CD4-positive, CD25-positive, alpha-beta regulatory T cell (primary cell): ENCODE measurements around the gene OPRL1. TPM values are rescaled to one million over a fixed set of nuclear protein-coding genes. Genes with fewer than 3 reads are reported as not detected.

Experiments used
- ATAC-seq, 2 donors: fragments of 150-1000 bp; cut with Tn5 transposase; one replicate each; pipeline ENCODE4 v1.10.0; 2021; ENCODE audit warnings: low read depth in 2 of 2, moderate number of reproducible peaks in 2 of 2, moderate library complexity in 1 of 2
- DNase-seq, 3 donors: peaks; one replicate each; pipeline versions ENCODE4 v3.0.0 to v3.0.0-alpha.2; 2012 to 2022; ENCODE audit warnings: mixed read lengths in 1 of 3
- H3K27ac ChIP-seq: one replicate; pipeline ENCODE4 v1.7.0; 2013; ENCODE audit warnings: mild to moderate bottlenecking, low read length; ENCODE audit not compliant: insufficient read depth, poor library complexity, severe bottlenecking
- H3K27me3 ChIP-seq: one replicate; pipeline ENCODE4 v1.7.0; 2013; ENCODE audit warnings: low read length; ENCODE audit not compliant: control insufficient read depth, insufficient read depth
- H3K36me3 ChIP-seq: one replicate; pipeline ENCODE4 v1.7.0; 2013; ENCODE audit warnings: mild to moderate bottlenecking, low read length, moderate library complexity; ENCODE audit not compliant: control insufficient read depth, insufficient read depth
- H3K4me1 ChIP-seq: 2 replicates; pipeline ENCODE4 v1.7.0; 2013; ENCODE audit warnings: mild to moderate bottlenecking, low read length; ENCODE audit not compliant: insufficient read depth, control insufficient read depth, poor library complexity, severe bottlenecking
- H3K4me3 ChIP-seq: one replicate; pipeline ENCODE4 v1.7.0; 2013; ENCODE audit warnings: low read depth, mild to moderate bottlenecking, low read length, moderate library complexity
- H3K9me3 ChIP-seq, 2 experiments: 1 replicate in 1 of 2; 2 replicates in 1 of 2; pipeline ENCODE4 v1.7.0; 2013; ENCODE audit warnings: low read length in 2 of 2, mild to moderate bottlenecking in 1 of 2, moderate library complexity in 1 of 2; ENCODE audit not compliant: control insufficient read depth in 2 of 2
- H3K27ac Mint-ChIP-seq, 3 donors: one replicate each; pipeline ENCODE4 v1.8.0; 2020 to 2022; ENCODE audit warnings: mild to moderate bottlenecking in 3 of 3, mixed read lengths in 3 of 3, moderate library complexity in 2 of 3
- H3K27me3 Mint-ChIP-seq: one replicate; pipeline ENCODE4 v1.8.0; 2022; ENCODE audit warnings: mild to moderate bottlenecking, mixed read lengths
- H3K36me3 Mint-ChIP-seq: one replicate; pipeline ENCODE4 v1.8.0; 2020; ENCODE audit warnings: mixed read lengths
- H3K4me1 Mint-ChIP-seq, 4 donors: one replicate each; pipeline ENCODE4 v1.8.0; 2020 to 2022; ENCODE audit warnings: mixed read lengths in 4 of 4, mild to moderate bottlenecking in 1 of 4
- H3K4me3 Mint-ChIP-seq, 4 donors: one replicate each; pipeline ENCODE4 v1.8.0; 2020 to 2022; ENCODE audit warnings: mild to moderate bottlenecking in 4 of 4, mixed read lengths in 4 of 4, moderate library complexity in 3 of 4
- H3K9me3 Mint-ChIP-seq, 7 donors: one replicate each; pipeline ENCODE4 v1.8.0; 2020 to 2022; ENCODE audit warnings: mixed read lengths in 7 of 7, mild to moderate bottlenecking in 3 of 7, moderate library complexity in 2 of 7
- polyA plus RNA-seq, 4 donors: library from polyadenylated mRNA; unstranded; fragments of 300-500 nt; fragmentation: Illumina TruSeq; gene quantifications; one replicate each; pipeline ENCODE4 v1.2.3, GENCODE V29; 2021
- total RNA-seq: library from RNA; stranded (reverse); gene quantifications from one replicate; pipeline ENCODE4 v1.2.3, GENCODE V29; 2022

Gene OPRL1
- total and polyA plus RNA-seq, 5 donors from 2014 or later: 0.58 to 1.3 (median 0.60) TPM

- no peak overlapping the region for H3K27ac Mint-ChIP-seq
- peak overlapping the region in 3 of 4 donors; percentile 56 to 75 (median 63) for H3K4me3 Mint-ChIP-seq
Measured at GRCh38 chr20:64102647-64103354, 22.9 kb downstream of the OPRL1 start.

GRCh38 chr20:64103871-64104666, 24.2 kb downstream of the OPRL1 start:
- Mint-ChIP-seq H3K27me3 (peaks cover 26% of the 10 kb centered on the region), H3K4me1 (peaks cover 0 to 23% (median 0%) of the 10 kb centered on the region in 4 donors), H3K36me3 (no peaks in the 10 kb centered on the region), H3K9me3 (no peaks in the 10 kb centered on the region), H3K4me3 (no peak overlapping the region), H3K27ac (no peak overlapping the region)
- Histone ChIP-seq H3K36me3 (no peaks in the 10 kb centered on the region), H3K27me3 (peaks cover 6% of the 10 kb centered on the region), H3K9me3 (no peaks in the 10 kb centered on the region), H3K4me1 (peaks cover 10% of the 10 kb centered on the region), H3K4me3 (no peak overlapping the region), H3K27ac (no peak overlapping the region)
- DNase-seq (no peak), ATAC-seq (no peak)

More at GRCh38 chr20:64102647-64103354, 22.9 kb downstream of the OPRL1 start:
- H3K9me3 ChIP-seq: no peaks in the 10 kb centered on the region
- H3K4me1 Mint-ChIP-seq: peaks cover 0 to 22% (median 0%) of the 10 kb centered on the region in 4 donors
- DNase-seq: no peak
- H3K27me3 Mint-ChIP-seq: peaks cover 22% of the 10 kb centered on the region
- peaks cover 6% of the 10 kb centered on the region for H3K27me3 ChIP-seq
- no peaks in the 10 kb centered on the region for H3K9me3 Mint-ChIP-seq
- H3K36me3 Mint-ChIP-seq: no peaks in the 10 kb centered on the region
- ATAC-seq: no peak
- H3K4me1 ChIP-seq: peaks cover 10% of the 10 kb centered on the region
- H3K4me3 ChIP-seq: no peak overlapping the region
- no peaks in the 10 kb centered on the region for H3K36me3 ChIP-seq
- H3K27ac ChIP-seq: no peak overlapping the region

DNA sequence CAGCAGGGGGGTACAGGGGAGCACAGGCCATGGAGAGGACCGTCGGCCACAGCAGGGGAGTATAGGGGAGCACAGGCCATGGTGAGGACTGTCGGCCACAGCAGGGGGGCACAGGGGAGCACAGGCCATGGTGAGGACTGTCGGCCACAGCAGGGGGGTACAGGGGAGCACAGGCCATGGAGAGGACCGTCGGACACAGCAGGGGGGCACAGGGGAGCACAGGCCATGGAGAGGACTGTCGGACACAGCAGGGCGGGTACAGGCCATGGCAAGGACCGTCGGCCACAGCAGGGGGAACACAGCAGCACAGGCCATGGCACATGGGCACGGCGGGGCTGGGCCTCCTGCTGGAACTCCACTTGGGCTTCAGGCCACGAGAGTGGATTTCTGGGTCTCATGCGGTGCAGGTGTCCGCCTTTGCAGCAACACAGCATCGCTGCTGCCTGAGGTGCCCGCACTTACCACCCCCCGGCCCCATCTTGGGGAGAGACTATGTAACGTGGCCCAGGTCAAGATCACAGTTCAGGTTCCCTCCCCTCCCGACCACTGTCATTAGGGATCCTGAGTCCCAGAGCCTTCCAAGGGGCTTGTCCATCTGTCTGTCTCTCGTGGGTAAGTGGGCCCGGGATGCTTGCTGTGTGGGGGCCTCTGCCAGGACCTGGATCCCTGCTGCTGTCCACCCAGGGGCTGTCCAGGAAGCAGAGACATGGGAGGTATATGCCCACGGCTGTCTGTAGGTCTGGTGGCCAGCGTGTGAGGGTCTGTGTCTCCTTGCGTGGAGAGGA, 25.0 kb downstream of the OPRL1 start:
- peaks cover 10% of the 10 kb centered on the region for H3K4me1 ChIP-seq
- Mint-ChIP-seq H3K27me3 (peaks cover 26% of the 10 kb centered on the region), H3K27ac (no peak overlapping the region), H3K36me3 (no peaks in the 10 kb centered on the region), H3K4me3 (no peak overlapping the region), H3K9me3 (no peaks in the 10 kb centered on the region), H3K4me1 (peaks cover 0 to 23% (median 0%) of the 10 kb centered on the region in 4 donors)
- H3K36me3 ChIP-seq: no peaks in the 10 kb centered on the region
- H3K9me3 ChIP-seq: no peaks in the 10 kb centered on the region
- DNase-seq (no peak), ATAC-seq (no peak)
- no peak overlapping the region for H3K4me3 ChIP-seq
- H3K27me3 ChIP-seq: peaks cover 6% of the 10 kb centered on the region
- H3K27ac ChIP-seq: no peak overlapping the region

DNA sequence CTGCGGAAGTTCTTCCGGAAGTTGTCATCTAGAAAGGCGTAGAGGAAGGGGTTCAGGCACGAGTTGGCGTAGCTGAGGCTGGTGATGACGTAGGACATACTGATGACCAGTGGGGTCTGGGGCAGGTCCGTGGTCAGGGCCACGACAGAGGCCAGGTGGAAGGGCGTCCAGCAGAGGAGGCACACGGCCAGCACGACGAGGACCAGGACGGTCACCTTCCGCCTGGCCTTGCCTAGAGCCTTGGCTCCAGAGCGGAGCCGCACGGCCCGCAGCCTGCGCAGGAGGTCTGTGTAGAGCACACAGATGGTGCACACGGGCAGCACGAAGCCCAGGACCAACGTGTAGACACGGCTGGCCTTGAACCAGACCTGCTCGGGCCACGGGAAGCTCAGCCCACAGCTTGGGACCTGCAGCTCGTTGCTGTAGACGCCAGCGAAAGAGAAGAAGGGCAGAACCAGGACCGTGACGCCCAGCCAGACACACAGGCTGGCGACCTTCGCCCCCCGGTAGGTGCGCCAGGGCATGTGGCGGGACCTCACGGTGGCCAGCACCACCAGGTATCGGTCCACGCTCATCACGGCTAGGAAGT, 26.1 kb downstream of the OPRL1 start:
- Histone ChIP-seq H3K9me3 (no peaks in the 10 kb centered on the region), H3K4me1 (peaks cover 10% of the 10 kb centered on the region), H3K27me3 (peaks cover 4% of the 10 kb centered on the region), H3K27ac (no peak overlapping the region), H3K36me3 (no peaks in the 10 kb centered on the region), H3K4me3 (no peak overlapping the region)
- Mint-ChIP-seq H3K9me3 (no peaks in the 10 kb centered on the region), H3K36me3 (no peaks in the 10 kb centered on the region), H3K4me3 (no peak overlapping the region), H3K27ac (no peak overlapping the region), H3K27me3 (peaks cover 26% of the 10 kb centered on the region), H3K4me1 (peaks cover 0 to 20% (median 0%) of the 10 kb centered on the region in 4 donors)
- DNase-seq (no peak), ATAC-seq (no peak)

DNA sequence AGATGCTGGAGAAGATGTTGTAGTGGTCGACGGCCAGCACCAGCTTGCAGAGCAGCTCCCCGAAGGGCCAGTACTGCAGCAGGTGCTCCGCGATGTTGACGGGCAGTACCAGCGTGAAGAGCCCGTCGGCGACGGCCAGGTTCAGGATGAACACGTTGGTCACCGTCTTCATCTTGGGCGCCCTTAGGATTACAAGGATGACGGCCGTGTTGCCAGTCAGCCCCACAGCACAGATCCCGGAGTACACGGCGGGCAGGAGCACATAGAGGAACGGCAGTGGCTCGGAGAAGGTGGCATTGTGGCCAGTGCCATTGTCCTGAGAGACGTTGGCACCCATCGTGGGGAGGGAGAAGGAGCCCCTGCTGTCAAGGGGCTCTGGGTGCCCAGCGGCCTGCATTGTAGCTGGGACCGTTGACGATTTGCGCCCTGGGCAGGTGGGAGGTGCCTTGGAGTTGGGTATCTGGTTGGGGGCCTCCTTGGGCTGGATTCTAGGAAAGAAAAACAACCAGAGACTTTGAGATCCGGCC, 26.6 kb downstream of the OPRL1 start:
- Histone ChIP-seq H3K27me3 (no peaks in the 10 kb centered on the region), H3K27ac (no peak overlapping the region), H3K9me3 (no peaks in the 10 kb centered on the region), H3K4me1 (peaks cover 10% of the 10 kb centered on the region), H3K4me3 (no peak overlapping the region), H3K36me3 (no peaks in the 10 kb centered on the region)
- Mint-ChIP-seq H3K4me3 (no peak overlapping the region), H3K36me3 (no peaks in the 10 kb centered on the region), H3K27me3 (peaks cover 22% of the 10 kb centered on the region), H3K9me3 (no peaks in the 10 kb centered on the region), H3K27ac (no peak overlapping the region), H3K4me1 (peaks cover 0 to 15% (median 0%) of the 10 kb centered on the region in 4 donors)
- DNase-seq: no peak
- ATAC-seq: no peak

DNA sequence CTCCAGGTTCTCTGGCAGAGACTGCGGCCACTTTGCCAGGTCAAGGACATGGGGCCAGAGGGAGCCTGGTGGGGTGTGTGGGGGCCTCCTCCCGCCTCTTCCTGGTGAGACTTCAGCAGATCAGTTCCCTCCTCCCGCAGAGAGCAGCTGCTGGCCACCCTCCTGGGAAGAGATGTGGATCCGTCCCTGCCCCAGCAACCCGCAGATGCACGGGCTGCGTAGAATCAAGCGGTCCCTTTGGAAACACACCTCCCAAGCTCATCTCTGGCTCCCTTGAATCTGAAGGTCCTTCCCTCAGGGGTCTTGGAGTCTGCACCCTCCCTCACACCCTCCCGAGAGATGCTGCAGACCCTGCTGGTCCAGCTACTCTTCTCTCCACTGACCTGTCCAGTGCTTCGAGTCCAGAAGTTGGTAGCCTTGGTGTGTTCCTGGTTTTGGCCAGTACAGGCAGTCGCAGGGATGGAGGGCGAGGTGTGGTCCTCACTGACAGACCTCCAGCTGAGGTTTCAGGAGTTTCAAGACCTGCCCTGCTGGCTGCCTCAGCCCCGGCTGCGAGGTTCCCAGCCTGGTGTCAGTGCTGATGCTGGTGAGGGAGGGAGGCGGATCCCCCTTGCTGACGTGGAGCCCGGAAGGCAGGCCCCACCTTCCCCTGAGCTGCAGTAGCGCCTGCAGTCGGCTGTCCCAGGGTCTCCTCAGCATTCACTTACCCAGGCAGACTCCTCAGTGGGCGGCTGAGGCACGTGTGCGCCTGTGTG, 27.3 kb downstream of the OPRL1 start, which contains the start of gene NPBWR2:
NPBWR2 (minus strand) TSS at position 585 of the 755 bp plus-strand sequence. CDS start 734 bp downstream, outside the sequence.
- H3K9me3 Mint-ChIP-seq: no peaks in the 10 kb centered on the region
- H3K36me3 Mint-ChIP-seq: no peaks in the 10 kb centered on the region
- Histone ChIP-seq H3K9me3 (no peaks in the 10 kb centered on the region), H3K4me1 (peaks cover 4% of the 10 kb centered on the region), H3K36me3 (no peaks in the 10 kb centered on the region), H3K27ac (no peak within 1 kb of the TSS), H3K4me3 (no peak within 1 kb of the TSS), H3K27me3 (no peaks in the 10 kb centered on the region)
- H3K4me3 Mint-ChIP-seq: peak within 1 kb of the TSS in 2 of 4 donors; percentile 47 to 56
- ATAC-seq: peak in 1 of 2 donors; percentile 58
- peak within 1 kb of the TSS in 1 of 3 donors; percentile 38 for H3K27ac Mint-ChIP-seq
- H3K27me3 Mint-ChIP-seq: peaks cover 18% of the 10 kb centered on the region
- H3K4me1 Mint-ChIP-seq: peaks cover 0 to 14% (median 0%) of the 10 kb centered on the region in 4 donors
- DNase-seq: peak in 1 of 3 donors; percentile 35
